Measurements from ENCODE around the gene FUT8. TPM values are rescaled to one million over a fixed set of nuclear protein-coding genes. Genes with fewer than 3 reads are reported as not detected.

FUT8 gene
- total RNA-seq, 1 donor from 2014 or later: 131 TPM

- no peaks in the 10 kb centered on the region for H3K36me3 Mint-ChIP-seq
- Histone ChIP-seq H3F3A (ENCODE audit: low read depth) (peaks cover 3% of the 10 kb centered on the region), H3K9ac (no peak overlapping the region), H3K27ac (no peak overlapping the region), H3K4me3 (no peak overlapping the region), H3K4me1 (peaks cover 7% of the 10 kb centered on the region), H3K36me3 (no peaks in the 10 kb centered on the region), H3K79me2 (ENCODE audit: low read depth) (no peaks in the 10 kb centered on the region), H2AFZ (replicated peaks) (no peak overlapping the region), H3K4me2 (no peak overlapping the region), H3K27me3 (no peaks in the 10 kb centered on the region), H4K20me1 (ENCODE audit: low read depth) (no peaks in the 10 kb centered on the region), H3K9me3 (ENCODE audit: low read depth) (no peaks in the 10 kb centered on the region)
- no peaks in the 10 kb centered on the region for H3K9me3 Mint-ChIP-seq
- TF ChIP-seq EZH2 (IDR thresholded peaks at IDR 0.05) (no peak), CTCF (IDR thresholded peaks at IDR 0.05) (no peak), EZH2phosphoT487 (IDR thresholded peaks at IDR 0.05) (no peak)
- H3K27me3 Mint-ChIP-seq (ENCODE audit: insufficient read depth, low read depth): no peaks in the 10 kb centered on the region
- peaks cover 2% of the 10 kb centered on the region for H3K4me1 Mint-ChIP-seq
- no peak for DNase-seq (ENCODE audit: low spot score)
- H3K4me3 Mint-ChIP-seq: no peak overlapping the region
- no peak overlapping the region for H3K27ac Mint-ChIP-seq
Observed at GRCh38 chr14:65756880-65757279, 344.4 kb downstream of the FUT8 start.

GRCh38 chr14:65769151-65769550, 356.6 kb downstream of the FUT8 start:
- Histone ChIP-seq H2AFZ (replicated peaks) (no peak overlapping the region), H3K27ac (no peak overlapping the region), H3F3A (ENCODE audit: low read depth) (no peaks in the 10 kb centered on the region), H3K9ac (no peak overlapping the region), H3K9me3 (ENCODE audit: low read depth) (no peaks in the 10 kb centered on the region), H3K79me2 (ENCODE audit: low read depth) (no peaks in the 10 kb centered on the region), H3K4me1 (no peaks in the 10 kb centered on the region), H3K36me3 (no peaks in the 10 kb centered on the region), H3K27me3 (no peaks in the 10 kb centered on the region), H3K4me2 (no peak overlapping the region), H3K4me3 (no peak overlapping the region), H4K20me1 (ENCODE audit: low read depth) (no peaks in the 10 kb centered on the region)
- H3K9me3 Mint-ChIP-seq: peaks cover 2% of the 10 kb centered on the region
- no peak for TF ChIP-seq EZH2phosphoT487 (IDR thresholded peaks at IDR 0.05)
- no peak for TF ChIP-seq EZH2 (IDR thresholded peaks at IDR 0.05)
- TF ChIP-seq CTCF (IDR thresholded peaks at IDR 0.05): no peak
- H3K27ac Mint-ChIP-seq: no peak overlapping the region
- no peaks in the 10 kb centered on the region for H3K36me3 Mint-ChIP-seq
- H3K27me3 Mint-ChIP-seq (ENCODE audit: insufficient read depth, low read depth): no peaks in the 10 kb centered on the region
- DNase-seq (ENCODE audit: low spot score): no peak
- H3K4me1 Mint-ChIP-seq: no peaks in the 10 kb centered on the region
- H3K4me3 Mint-ChIP-seq: no peak overlapping the region

- no peak overlapping the region for H3K4me3 Mint-ChIP-seq
- H3K4me1 ChIP-seq: no peaks in the 10 kb centered on the region
- no peaks in the 10 kb centered on the region for H3K36me3 Mint-ChIP-seq
- no peaks in the 10 kb centered on the region for H3K9me3 ChIP-seq (ENCODE audit: low read depth)
- H3K36me3 ChIP-seq: no peaks in the 10 kb centered on the region
- no peak overlapping the region for H3K4me3 ChIP-seq
- H3K27ac ChIP-seq: no peak overlapping the region
- H3F3A ChIP-seq (ENCODE audit: low read depth): no peaks in the 10 kb centered on the region
- no peaks in the 10 kb centered on the region for H3K4me1 Mint-ChIP-seq
- no peak overlapping the region for H3K4me2 ChIP-seq
- TF ChIP-seq EZH2phosphoT487 (IDR thresholded peaks at IDR 0.05) (no peak), CTCF (IDR thresholded peaks at IDR 0.05) (no peak), EZH2 (IDR thresholded peaks at IDR 0.05) (no peak)
- H3K27me3 Mint-ChIP-seq (ENCODE audit: insufficient read depth, low read depth): no peaks in the 10 kb centered on the region
- H3K9me3 Mint-ChIP-seq: peaks cover 2% of the 10 kb centered on the region
- no peak for DNase-seq (ENCODE audit: low spot score)
- no peak overlapping the region for H2AFZ ChIP-seq (replicated peaks)
- H3K79me2 ChIP-seq (ENCODE audit: low read depth): no peaks in the 10 kb centered on the region
- H3K27me3 ChIP-seq: no peaks in the 10 kb centered on the region
- H3K9ac ChIP-seq: no peak overlapping the region
- H4K20me1 ChIP-seq (ENCODE audit: low read depth): no peaks in the 10 kb centered on the region
- H3K27ac Mint-ChIP-seq: no peak overlapping the region
Observed at GRCh38 chr14:65770681-65771080, 358.2 kb downstream of the FUT8 start.

All from neural progenitor cell (in vitro differentiated cells).